H9 (cell line): ENCODE measurements around the gene SHANK1. TPM values are rescaled to one million over a fixed set of nuclear protein-coding genes. Genes with fewer than 3 reads are reported as not detected.
A peak's percentile ranks its signal among the peaks of the same experiment; 100 is the strongest.

Source experiments
- DNase-seq: peaks from one replicate; pipeline ENCODE4 v3.0.0-alpha.2; 2017
- H2AFZ ChIP-seq: one replicate; pipeline ENCODE4 v1.6.1; 2013; ENCODE audit warnings: mild to moderate bottlenecking, low read length, control low read depth, moderate library complexity
- H2AK5ac ChIP-seq: 2 replicates; pipeline ENCODE4 v1.6.1; 2013; ENCODE audit warnings: low read length, control low read depth, mixed read lengths; ENCODE audit not compliant: insufficient read length
- H2BK120ac ChIP-seq: one replicate; pipeline ENCODE4 v1.6.1; 2013; ENCODE audit warnings: low read depth, mild to moderate bottlenecking, low read length, control low read depth, inconsistent platforms; ENCODE audit not compliant: poor library complexity, severe bottlenecking
- H2BK12ac ChIP-seq: 2 replicates; pipeline ENCODE4 v1.6.1; 2013; ENCODE audit warnings: low read length, control low read depth, mixed read lengths, low read depth; ENCODE audit not compliant: insufficient read length
- H2BK15ac ChIP-seq: 2 replicates; pipeline ENCODE4 v1.6.1; 2013; ENCODE audit warnings: low read depth, low read length, control low read depth
- H2BK20ac ChIP-seq: one replicate; pipeline ENCODE4 v1.6.1; 2013; ENCODE audit warnings: low read depth, mild to moderate bottlenecking, low read length, control low read depth, inconsistent platforms; ENCODE audit not compliant: poor library complexity, severe bottlenecking
- H2BK5ac ChIP-seq: 2 replicates; pipeline ENCODE4 v1.6.1; 2013; ENCODE audit warnings: low read length, control low read depth, mixed read lengths; ENCODE audit not compliant: insufficient read length
- H3K14ac ChIP-seq: 2 replicates; pipeline ENCODE4 v1.6.1; 2013; ENCODE audit warnings: low read length, control low read depth; ENCODE audit not compliant: insufficient read depth
- H3K18ac ChIP-seq: 2 replicates; pipeline ENCODE4 v1.6.1; 2013; ENCODE audit warnings: low read depth, mild to moderate bottlenecking, mixed read lengths, low read length, control low read depth; ENCODE audit not compliant: insufficient read length
- H3K23ac ChIP-seq: 2 replicates; pipeline ENCODE4 v1.6.1; 2013; ENCODE audit warnings: low read length, control low read depth, mixed read lengths, low read depth; ENCODE audit not compliant: insufficient read length
- H3K23me2 ChIP-seq: 2 replicates; pipeline ENCODE4 v1.6.1; 2013; ENCODE audit warnings: low read depth, mild to moderate bottlenecking, mixed read lengths, low read length, control low read depth; ENCODE audit not compliant: insufficient read length, poor library complexity, severe bottlenecking
- H3K27ac ChIP-seq: 2 replicates; pipeline ENCODE4 v1.5.1; 2013; ENCODE audit warnings: low read length, control low read depth, mixed read lengths, low read depth; ENCODE audit not compliant: insufficient read length
- H3K27me3 ChIP-seq: 2 replicates; pipeline ENCODE4 v1.6.1; 2013; ENCODE audit warnings: low read length, control low read depth, inconsistent platforms; ENCODE audit not compliant: insufficient read depth
- H3K4ac ChIP-seq: 2 replicates; pipeline ENCODE4 v1.6.1; 2013; ENCODE audit warnings: low read depth, mild to moderate bottlenecking, control low read depth, inconsistent platforms, low read length, moderate library complexity
- H3K4me1 ChIP-seq: 2 replicates; pipeline ENCODE4 v1.6.1; 2013; ENCODE audit warnings: low read length, control low read depth, inconsistent platforms; ENCODE audit not compliant: insufficient read depth
- H3K4me2 ChIP-seq: 2 replicates; pipeline ENCODE4 v1.6.1; 2013; ENCODE audit warnings: low read length, control low read depth, mixed read lengths; ENCODE audit not compliant: insufficient read length, insufficient read depth
- H3K56ac ChIP-seq: 2 replicates; pipeline ENCODE4 v1.6.1; 2013; ENCODE audit warnings: low read depth, mild to moderate bottlenecking, mixed read lengths, low read length, control low read depth; ENCODE audit not compliant: insufficient read length
- H3K79me1 ChIP-seq: 2 replicates; pipeline ENCODE4 v1.6.1; 2013; ENCODE audit warnings: low read depth, mild to moderate bottlenecking, moderate library complexity, low read length, control low read depth, inconsistent platforms; ENCODE audit not compliant: insufficient read depth, poor library complexity, severe bottlenecking
- H3K79me2 ChIP-seq: 2 replicates; pipeline ENCODE4 v1.6.1; 2013; ENCODE audit warnings: low read length, control low read depth, inconsistent platforms; ENCODE audit not compliant: insufficient read depth
- H3K9ac ChIP-seq: 2 replicates; pipeline ENCODE4 v1.6.1; 2013; ENCODE audit warnings: low read length, control low read depth, mixed read lengths; ENCODE audit not compliant: insufficient read length; ENCODE audit errors: extremely low read depth
- H3K9me3 ChIP-seq: one replicate; pipeline ENCODE4 v1.6.1; 2013; ENCODE audit warnings: low read depth, low read length, inconsistent platforms; ENCODE audit not compliant: control insufficient read depth
- H3T11ph ChIP-seq: one replicate; pipeline ENCODE4 v1.6.1; 2013; ENCODE audit warnings: mild to moderate bottlenecking, low read length, control low read depth, inconsistent platforms
- H4K20me1 ChIP-seq: one replicate; pipeline ENCODE4 v1.6.1; 2013; ENCODE audit not compliant: control insufficient read depth, insufficient read length, insufficient read depth
- H4K5ac ChIP-seq: 2 replicates; pipeline ENCODE4 v1.6.1; 2013; ENCODE audit warnings: low read depth, mild to moderate bottlenecking, mixed read lengths, low read length, control low read depth; ENCODE audit not compliant: insufficient read length
- H4K8ac ChIP-seq: replicated peaks from 2 replicates; pipeline ENCODE4 v1.6.1; 2013; ENCODE audit warnings: low read length, control low read depth, mixed read lengths, low read depth; ENCODE audit not compliant: insufficient read length
- H4K91ac ChIP-seq: 2 replicates; pipeline ENCODE4 v1.6.1; 2013; ENCODE audit warnings: low read depth, mild to moderate bottlenecking, moderate library complexity, mixed read lengths, low read length, control low read depth; ENCODE audit not compliant: insufficient read length
- H3K27ac Mint-ChIP-seq, 3 experiments: 2 replicates in 2 of 3; 3 replicates in 1 of 3; pipeline ENCODE4 v1.8.0; 2020 to 2021; ENCODE audit warnings: mixed read lengths in 3 of 3, mild to moderate bottlenecking in 1 of 3, moderate library complexity in 1 of 3
- H3K27me3 Mint-ChIP-seq: 2 replicates; pipeline ENCODE4 v1.8.0; 2021; ENCODE audit warnings: low read depth, mild to moderate bottlenecking, moderate library complexity, mixed read lengths
- H3K36me3 Mint-ChIP-seq, 3 experiments: 2 replicates in 2 of 3; 3 replicates in 1 of 3; pipeline ENCODE4 v1.8.0; 2020 to 2021; ENCODE audit warnings: low read depth in 3 of 3, mixed read lengths in 3 of 3; ENCODE audit not compliant: insufficient read depth in 1 of 3
- H3K4me1 Mint-ChIP-seq, 2 experiments: 2 replicates each; pipeline ENCODE4 v1.8.0; 2020; ENCODE audit warnings: mixed read lengths in 2 of 2
- H3K4me3 Mint-ChIP-seq, 2 experiments: 2 replicates in 1 of 2; 3 replicates in 1 of 2; pipeline ENCODE4 v1.8.0; 2020 to 2021; ENCODE audit warnings: mild to moderate bottlenecking in 2 of 2, mixed read lengths in 2 of 2, moderate library complexity in 1 of 2
- H3K9me3 Mint-ChIP-seq, 2 experiments: 2 replicates in 1 of 2; 3 replicates in 1 of 2; pipeline ENCODE4 v1.8.0; 2020; ENCODE audit warnings: mild to moderate bottlenecking in 2 of 2, mixed read lengths in 2 of 2, moderate library complexity in 1 of 2
- CTCF ChIP-seq: fragments of 200-600 bp; sonication (generic); conservative IDR thresholded peaks from 3 replicates; pipeline ENCODE4 v1.8.0; 2021; ENCODE audit warnings: antibody characterized with exemption, mild to moderate bottlenecking
- WGBS: extraction: QIAGEN DNeasy Blood & Tissue Kit; methylation state at CpG from one replicate; pipeline ENCODE4 v1.1.7; 2013; ENCODE audit warnings: missing lambda C conversion rate, low lambda C conversion rate, mixed read lengths; ENCODE audit not compliant: insufficient read length; ENCODE audit errors: extremely low coverage; 5-methylcytosine and 5-hydroxymethylcytosine counted together
- total RNA-seq: library from RNA; stranded (reverse); gene quantifications from 2 replicates; pipeline ENCODE4 v1.2.1, GENCODE V29; 2021

Gene SHANK1
- total RNA-seq, 1 experiment from 2014 or later = 1.7 TPM

DNA sequence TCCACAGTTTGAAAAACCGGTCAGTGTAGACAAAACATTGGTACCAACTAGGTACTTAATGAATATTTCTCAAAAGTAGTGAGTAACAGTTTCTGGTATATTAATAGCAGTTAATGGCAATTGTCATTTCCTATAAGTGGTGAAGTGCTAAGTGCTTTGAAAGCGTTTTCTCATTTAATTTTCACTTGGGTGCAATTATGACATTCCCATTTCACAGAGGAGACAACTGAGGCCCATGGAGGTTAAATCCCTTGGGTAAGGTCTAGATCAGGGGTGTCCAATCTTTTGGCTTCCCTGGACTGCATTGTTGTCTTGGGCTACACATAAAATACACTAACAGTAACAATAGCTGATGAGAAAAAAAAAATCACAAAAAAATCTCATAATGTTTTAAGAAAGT lies 79.2 kb downstream of the SHANK1 start:
- H3K9me3 ChIP-seq = peaks cover 4% of the 10 kb centered on the region
- H3T11ph ChIP-seq = no peak overlapping the region
- H4K20me1 ChIP-seq = no peaks in the 10 kb centered on the region
- H3K4me1 Mint-ChIP-seq = peaks cover 8 to 14% of the 10 kb centered on the region in 2 experiments
- H3K79me1 ChIP-seq = no peaks in the 10 kb centered on the region
- no CpG with 5 or more reads among the region's 2 CpGs for WGBS
- H3K27me3 Mint-ChIP-seq = peaks cover 41% of the 10 kb centered on the region
- no peak overlapping the region for H2AFZ ChIP-seq
- peaks cover 10% of the 10 kb centered on the region for H3K27me3 ChIP-seq
- H3K4me3 Mint-ChIP-seq = peak overlapping the region; percentile 74 to 77
- no peak overlapping the region for H3K27ac ChIP-seq
- H3K9ac ChIP-seq = no peak overlapping the region
- no peak for TF ChIP-seq CTCF
- H2BK20ac ChIP-seq = no peak overlapping the region
- peaks cover 7% of the 10 kb centered on the region for H3K23me2 ChIP-seq
- no peak overlapping the region for H3K27ac Mint-ChIP-seq
- H3K4me1 ChIP-seq = no peaks in the 10 kb centered on the region
- no peak overlapping the region for H2BK5ac ChIP-seq
- no peak overlapping the region for H4K8ac ChIP-seq
- no peak overlapping the region for H2BK120ac ChIP-seq
- H3K56ac ChIP-seq = no peak overlapping the region
- H2BK15ac ChIP-seq = no peak overlapping the region
- DNase-seq = no peak
- H2AK5ac ChIP-seq = no peak overlapping the region
- H3K79me2 ChIP-seq = no peaks in the 10 kb centered on the region
- H3K18ac ChIP-seq = no peak overlapping the region
- H3K4me2 ChIP-seq = peak overlapping the region; percentile 50
- H3K9me3 Mint-ChIP-seq = peaks cover 10 to 11% of the 10 kb centered on the region in 2 experiments
- no peak overlapping the region for H2BK12ac ChIP-seq
- H3K36me3 Mint-ChIP-seq = peaks cover 1 to 18% (median 11%) of the 10 kb centered on the region in 3 experiments; a peak in 6 of 7 replicates
- H4K5ac ChIP-seq = no peak overlapping the region
- no peak overlapping the region for H3K23ac ChIP-seq
- no peak overlapping the region for H3K14ac ChIP-seq
- H3K4ac ChIP-seq = no peak overlapping the region
- no peak overlapping the region for H4K91ac ChIP-seq
